Anterior cingulate cortex (tissue), 58 donors: Measurements from ENCODE around the gene TRDMT1.
A peak's percentile ranks its signal among the peaks of the same experiment; 100 is the strongest.

Experiments
- DNase-seq, 58 donors: peaks; one replicate each; lab custom pipeline; 2025; lab: John Stamatoyannopoulos, UW

TRDMT1 gene

DNA sequence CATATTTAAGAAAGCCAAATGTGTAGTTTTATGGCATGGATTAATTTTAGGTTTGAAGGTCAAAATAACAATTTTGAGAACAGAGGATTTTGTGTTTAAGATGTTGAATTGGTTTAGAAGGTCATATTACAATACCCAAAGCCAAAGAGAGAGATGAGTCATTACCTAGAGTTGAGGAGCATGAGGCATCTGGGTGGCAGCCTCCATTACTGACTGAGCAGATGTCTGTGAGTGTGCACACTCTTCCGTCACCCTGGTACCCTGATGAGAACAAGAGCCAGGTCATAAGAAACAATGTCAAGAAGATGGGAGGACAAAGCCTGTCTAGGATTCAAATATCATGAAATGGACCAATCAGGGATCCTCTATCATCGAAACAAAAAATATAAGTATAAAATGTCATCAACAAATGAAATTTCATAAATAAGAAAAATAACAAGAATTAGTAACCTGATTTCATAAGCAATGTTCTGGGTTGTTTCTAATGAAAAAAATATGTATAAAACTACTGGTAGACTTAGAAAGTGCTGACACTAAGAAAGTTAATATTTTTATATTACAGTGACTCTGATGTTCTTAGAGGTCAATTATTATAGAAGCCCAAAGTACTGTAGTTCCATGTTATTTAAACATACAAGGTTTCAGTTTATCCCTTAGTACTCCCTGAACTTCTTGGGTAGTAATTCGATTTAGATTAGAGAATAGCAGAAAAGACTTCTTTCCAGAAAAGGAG, 91.8 kb downstream of the TRDMT1 start:
- no peak for DNase-seq

DNA sequence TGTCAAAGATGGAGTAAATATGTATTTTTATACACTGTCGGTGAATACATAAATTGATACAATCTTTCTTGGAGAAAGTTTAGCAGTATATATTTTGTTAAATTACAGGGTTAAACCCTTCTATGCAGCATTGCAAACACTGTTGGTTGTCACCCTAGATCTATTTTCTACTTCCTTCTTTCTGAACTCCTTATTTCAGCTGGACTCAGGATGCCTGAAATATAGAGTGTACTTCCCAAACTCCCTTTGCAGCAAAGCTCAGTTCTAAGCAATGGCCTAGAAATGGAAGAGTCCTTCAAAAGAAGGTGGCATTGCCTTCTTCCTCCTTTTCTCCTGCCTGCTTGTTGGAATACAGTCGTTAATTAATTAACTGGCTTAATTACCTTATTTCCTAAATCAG, 92.4 kb downstream of the TRDMT1 start:
- DNase-seq, result no peak

DNA sequence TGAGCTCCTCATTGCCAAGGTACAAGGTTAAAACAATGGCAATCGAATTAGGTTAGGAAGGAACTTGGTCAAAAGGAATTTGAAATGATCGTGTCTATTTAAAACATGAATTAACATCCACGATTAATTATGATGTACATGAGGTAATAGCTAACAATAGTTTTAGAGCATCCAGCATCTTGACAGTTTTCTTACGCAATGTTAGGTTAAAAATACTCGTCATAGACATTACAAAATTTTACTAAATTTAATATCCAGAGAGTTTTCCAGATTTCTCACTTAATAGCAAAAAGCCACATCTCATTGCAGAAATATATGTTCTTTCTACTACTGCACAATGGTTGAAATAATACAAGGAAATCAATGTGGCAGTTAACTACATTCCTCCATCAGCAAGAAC, 94.5 kb downstream of the TRDMT1 start:
- DNase-seq, result no peak

DNA sequence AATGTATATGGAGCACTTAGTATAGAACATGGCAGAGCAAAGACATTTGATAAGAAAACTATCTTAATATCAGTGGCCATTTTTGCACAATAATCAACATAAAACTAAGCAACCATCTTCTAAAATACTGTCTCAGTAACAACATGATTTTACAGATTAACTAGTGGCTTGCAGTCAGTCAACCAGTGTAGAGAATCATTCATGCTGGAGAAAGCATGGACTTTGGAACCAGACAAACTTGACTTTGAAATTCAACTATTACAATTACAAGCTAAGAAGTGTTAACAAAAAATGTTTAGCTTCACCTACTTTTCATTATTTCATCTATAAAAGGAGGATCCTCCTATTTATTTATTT, 99.6 kb downstream of the TRDMT1 start:
- no peak for DNase-seq

DNA sequence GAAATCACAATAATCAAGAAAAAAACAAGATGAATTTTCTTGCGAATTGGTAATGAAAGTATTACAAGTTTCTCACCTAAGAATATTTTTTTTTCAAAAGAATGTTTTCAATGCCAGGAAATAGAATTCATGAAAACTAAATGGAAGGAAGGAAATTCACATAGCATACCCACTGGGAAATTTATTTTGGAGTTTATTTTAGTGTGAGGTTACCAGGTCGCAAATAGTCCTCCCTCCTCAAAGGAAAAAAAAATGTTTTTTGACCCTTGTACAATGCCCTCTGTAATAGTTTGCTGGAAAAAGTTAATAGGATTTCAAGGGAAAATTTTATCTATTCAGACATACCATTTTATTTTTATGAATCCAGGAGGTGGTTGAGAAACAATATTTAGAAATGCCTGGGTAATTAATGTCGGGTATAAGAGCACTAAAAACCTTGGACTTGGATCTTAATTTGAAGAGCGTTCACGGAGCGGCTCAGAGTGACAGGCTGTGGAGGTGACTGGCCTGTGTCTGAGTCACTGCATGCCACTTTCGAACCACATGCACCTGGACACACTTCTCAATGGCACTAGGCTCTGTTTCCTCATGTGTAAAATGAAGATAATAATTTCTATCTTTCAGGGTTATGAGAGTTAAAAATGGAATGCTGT, 100.1 kb downstream of the TRDMT1 start:
- no peak for DNase-seq

DNA sequence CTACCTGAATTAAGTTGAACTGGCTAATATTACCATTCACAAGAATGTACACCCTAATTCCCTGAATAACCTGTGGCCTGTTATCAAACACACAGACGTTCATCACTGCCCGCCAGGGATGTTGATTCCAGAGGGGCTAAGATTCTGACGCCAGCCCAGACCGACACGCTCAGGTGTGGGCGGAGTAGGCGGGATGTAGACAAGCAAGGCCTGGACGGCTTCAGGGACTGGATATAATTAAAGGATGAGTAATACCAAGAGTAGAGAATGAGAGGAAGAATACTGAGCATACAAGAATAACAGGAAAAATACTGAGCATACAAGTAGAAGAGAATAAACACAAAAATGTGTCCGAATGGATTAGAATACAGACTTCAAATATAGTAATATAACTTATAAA, 100.9 kb downstream of the TRDMT1 start:
- DNase-seq, result peak in 3 of 58 donors; percentile 2 to 10 (median 3)

DNA sequence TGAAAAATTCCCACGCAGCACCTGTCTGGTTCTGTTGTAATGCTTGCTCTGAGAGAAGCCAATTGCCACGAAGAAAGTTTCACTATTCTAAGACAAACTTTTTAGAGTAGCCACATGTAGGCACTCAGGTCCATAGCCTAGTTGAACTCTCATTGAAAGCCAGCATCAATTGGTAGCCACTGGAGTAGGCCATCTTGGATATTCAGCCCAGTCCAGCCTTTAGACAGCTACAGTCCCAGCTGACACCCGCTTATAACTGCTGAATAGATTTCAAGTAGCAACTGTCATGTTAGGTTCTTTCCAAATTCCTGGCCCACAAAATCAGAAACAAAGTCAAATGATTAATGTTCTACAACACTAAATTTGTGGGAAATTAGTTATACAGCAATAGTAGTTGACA, 103.5 kb downstream of the TRDMT1 start:
- DNase-seq, result no peak
